GM18498 (cell line): Measurements from ENCODE around the gene FASLG.

ENCODE experiments used
- ATAC-seq: cut with Tn5 transposase; IDR thresholded peaks from one replicate; pipeline ENCODE4 v1.9.1; 2021; ENCODE audit warnings: mild to moderate bottlenecking, moderate library complexity; ENCODE audit not compliant: unreplicated experiment

FASLG gene

GRCh38 chr1:172642970-172643369 lies 15.9 kb upstream of the FASLG start:
- no peak for ATAC-seq

DNA sequence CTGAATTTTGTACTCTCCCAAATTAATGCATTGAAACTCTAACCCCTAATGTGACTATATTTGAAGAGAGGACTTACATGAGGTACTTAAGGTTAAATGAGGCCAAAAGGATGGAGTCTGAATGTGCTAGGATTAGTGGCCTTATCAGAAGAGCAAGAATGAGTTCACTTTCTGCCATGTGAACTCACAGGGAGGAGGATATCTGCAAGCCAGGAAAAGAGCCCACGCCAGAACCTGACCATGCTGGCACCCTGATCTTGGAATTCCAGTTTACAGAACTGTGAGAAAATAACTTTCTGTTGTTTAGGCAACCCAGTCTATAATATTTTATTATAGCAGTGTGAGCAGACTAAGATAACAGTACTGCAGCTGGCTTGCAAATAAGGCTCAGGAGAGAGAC lies 12.2 kb upstream of the FASLG start:
- ATAC-seq, result no peak

GRCh38 chr1:172647110-172647564 lies 11.8 kb upstream of the FASLG start:
- ATAC-seq, result no peak

DNA sequence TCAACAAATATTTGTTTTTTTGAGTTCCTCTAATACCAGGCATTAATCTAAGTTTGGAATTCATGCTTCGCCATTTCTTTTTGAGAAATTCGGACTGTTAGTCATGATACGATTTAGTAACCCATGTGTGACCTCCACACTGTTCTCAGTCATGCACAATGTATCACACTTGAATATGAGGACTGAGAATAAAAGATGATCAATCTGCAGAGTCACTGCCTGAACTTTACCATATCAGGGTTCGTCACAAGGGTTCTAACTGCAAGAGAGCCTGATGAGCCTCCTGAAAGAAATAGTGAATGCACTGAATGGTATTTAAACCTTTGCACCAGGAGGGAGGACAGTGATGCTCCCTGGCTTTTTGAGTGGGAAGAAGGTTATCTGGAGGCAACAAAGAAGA lies 10.9 kb upstream of the FASLG start:
- no peak for ATAC-seq

DNA sequence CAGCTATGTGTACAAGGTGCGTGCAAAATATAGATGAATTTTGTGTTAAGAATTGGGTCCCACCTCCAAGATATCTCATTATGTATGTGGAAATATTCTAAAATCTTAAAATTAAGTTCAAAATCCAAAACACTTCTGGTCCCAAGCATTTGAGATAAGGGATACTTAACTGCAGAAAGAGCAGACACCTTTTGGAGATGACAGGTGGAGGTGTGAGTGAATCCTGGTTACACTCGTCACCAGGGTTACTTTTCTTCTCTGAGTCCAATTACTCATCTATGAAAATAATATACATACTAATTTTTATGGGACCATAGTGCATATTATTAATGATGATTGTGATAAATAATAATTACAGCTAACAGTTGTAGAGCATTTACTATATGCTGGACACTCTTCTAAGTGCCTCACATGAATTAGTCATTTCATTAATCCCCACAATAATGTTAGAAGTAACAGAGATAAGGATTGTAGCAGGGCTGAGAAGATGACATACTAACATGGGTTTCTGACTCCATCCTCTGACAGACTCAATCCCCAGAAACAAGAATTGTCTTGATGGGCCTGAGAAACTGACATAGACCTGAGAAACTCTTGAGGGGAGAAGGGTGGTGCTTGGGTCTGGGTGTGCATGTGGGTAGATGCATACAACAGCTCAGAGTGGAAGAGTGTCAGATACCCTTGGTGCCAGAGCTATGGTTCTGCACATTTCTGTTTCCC lies 8.3 kb upstream of the FASLG start:
- ATAC-seq, result no peak

GRCh38 chr1:172653015-172653709 lies 5.7 kb upstream of the FASLG start:
- ATAC-seq, result no peak

- no peak for ATAC-seq
Observed at GRCh38 chr1:172654535-172654934, 4.4 kb upstream of the FASLG start.

- no peak for ATAC-seq
Observed at GRCh38 chr1:172656576-172656975, 2.3 kb upstream of the FASLG start.

- no peak for ATAC-seq
Observed at GRCh38 chr1:172657586-172657985, 1.3 kb upstream of the FASLG start.

GRCh38 chr1:172661107-172661506 lies 2.2 kb downstream of the FASLG start:
- ATAC-seq, result no peak

- ATAC-seq, result peak; percentile 93
Observed at GRCh38 chr1:172662464-172663109, 3.7 kb downstream of the FASLG start.

- ATAC-seq, result no peak
Observed at GRCh38 chr1:172663732-172664131, 4.8 kb downstream of the FASLG start.

DNA sequence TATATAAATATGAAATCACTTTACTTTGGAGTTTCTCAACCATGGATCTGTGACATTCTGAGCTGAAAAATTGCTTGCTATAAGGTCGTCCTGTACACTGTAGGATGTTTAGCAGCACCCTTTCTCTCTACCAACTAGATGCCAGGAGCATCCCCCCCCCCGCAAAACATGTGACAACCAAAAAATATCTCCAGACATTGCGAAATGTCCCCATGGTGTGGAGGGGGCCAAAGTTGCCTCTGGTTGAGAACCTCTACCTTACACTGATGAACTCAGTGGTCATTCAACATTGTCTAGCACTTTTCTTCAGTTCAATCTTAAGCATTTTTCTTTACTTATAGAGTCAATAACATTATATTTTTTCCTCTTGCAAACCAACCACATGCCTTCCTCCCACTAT lies 9.2 kb downstream of the FASLG start:
- ATAC-seq, result no peak

- no peak for ATAC-seq
Observed at GRCh38 chr1:172669011-172669410, 10.1 kb downstream of the FASLG start.

DNA sequence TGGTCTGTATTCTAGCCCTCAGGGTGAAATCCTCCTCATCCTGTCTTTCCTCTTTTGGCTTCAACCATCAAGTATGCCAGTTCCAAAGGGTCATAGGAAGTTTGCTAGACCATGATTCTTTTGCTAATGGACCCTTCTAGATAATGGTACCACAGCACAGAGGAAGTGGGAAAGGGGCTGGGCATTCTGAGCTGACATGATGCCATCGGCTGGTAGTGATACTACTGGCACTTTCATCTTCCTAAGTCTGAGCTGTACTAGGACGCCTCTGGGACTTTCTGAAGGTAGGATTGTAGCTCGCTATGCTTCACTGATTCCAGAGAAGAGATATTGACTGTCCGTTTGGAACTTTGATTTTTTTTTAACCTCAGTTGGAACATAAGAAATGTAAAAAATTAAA lies 11.4 kb downstream of the FASLG start:
- no peak for ATAC-seq

- no peak for ATAC-seq
Observed at GRCh38 chr1:172670791-172671190, 11.9 kb downstream of the FASLG start.

GRCh38 chr1:172671591-172671990 lies 12.7 kb downstream of the FASLG start:
- ATAC-seq, result no peak

DNA sequence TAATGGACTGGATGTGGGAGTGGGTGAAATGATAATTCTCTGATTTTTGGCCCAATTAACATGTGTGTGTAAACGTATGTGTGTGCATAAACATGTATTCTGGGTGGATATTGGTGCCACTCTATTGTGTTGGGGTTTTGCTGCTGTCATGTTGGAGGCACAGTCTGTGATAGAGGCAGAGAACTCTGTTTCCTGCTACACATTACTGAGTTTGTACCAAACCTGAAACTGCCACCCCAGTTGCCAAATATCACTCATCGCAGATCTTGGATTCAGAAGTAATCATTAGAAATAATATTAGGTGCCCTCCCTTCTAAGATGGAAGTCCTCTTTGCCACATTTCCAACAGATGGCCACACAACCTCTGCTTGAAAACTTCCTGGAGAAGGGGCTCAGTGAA lies 13.8 kb downstream of the FASLG start:
- no peak for ATAC-seq

DNA sequence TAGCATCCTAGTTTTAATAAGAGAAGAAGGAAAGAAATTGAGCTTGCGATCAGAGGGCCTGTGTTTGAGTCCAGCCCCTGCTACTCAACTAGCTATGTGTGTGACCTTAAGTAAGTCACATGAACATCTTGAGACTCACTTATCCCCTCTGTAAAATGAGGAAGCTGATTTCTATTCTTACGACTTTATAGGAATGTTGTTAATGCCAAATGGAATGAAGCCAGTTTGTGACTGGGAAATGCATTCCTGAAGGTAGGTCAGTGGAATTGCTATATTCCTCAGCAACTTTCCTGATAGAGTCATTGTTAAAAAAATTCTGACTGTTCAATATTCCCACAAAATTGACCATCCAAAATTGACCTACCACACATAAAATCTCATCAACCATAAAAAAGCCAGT lies 14.9 kb downstream of the FASLG start:
- no peak for ATAC-seq

GRCh38 chr1:172674831-172675613 lies 16.1 kb downstream of the FASLG start:
- no peak for ATAC-seq
